ENCODE data around the gene RPS6KC1. TPM values are rescaled to one million over a fixed set of nuclear protein-coding genes. Genes with fewer than 3 reads are reported as not detected.

The RPS6KC1 gene
- total RNA-seq, 1 donor from 2014 or later, result 13.0 TPM

DNA sequence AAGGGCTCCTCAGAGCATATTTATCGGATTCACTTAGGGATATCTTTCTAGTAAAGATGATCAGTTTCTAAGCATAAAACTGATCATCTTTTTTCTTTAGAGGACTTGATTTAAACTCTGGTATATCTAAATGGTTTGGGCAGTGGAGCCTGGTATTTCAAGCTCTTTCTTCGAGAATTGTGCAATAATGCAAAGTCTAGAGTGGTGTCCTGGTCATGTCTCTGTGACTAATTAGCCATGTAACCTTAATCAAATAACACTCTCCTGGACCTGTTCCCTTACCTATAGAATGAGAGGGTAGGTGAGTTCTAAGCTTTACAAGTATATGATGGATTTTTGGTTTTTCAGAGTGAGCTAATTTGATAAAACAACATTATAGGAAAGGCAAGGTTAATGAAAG, 225.2 kb downstream of the RPS6KC1 start:
- no peak overlapping the region for H3K4me3 Mint-ChIP-seq
- TF ChIP-seq, protein P1, sequence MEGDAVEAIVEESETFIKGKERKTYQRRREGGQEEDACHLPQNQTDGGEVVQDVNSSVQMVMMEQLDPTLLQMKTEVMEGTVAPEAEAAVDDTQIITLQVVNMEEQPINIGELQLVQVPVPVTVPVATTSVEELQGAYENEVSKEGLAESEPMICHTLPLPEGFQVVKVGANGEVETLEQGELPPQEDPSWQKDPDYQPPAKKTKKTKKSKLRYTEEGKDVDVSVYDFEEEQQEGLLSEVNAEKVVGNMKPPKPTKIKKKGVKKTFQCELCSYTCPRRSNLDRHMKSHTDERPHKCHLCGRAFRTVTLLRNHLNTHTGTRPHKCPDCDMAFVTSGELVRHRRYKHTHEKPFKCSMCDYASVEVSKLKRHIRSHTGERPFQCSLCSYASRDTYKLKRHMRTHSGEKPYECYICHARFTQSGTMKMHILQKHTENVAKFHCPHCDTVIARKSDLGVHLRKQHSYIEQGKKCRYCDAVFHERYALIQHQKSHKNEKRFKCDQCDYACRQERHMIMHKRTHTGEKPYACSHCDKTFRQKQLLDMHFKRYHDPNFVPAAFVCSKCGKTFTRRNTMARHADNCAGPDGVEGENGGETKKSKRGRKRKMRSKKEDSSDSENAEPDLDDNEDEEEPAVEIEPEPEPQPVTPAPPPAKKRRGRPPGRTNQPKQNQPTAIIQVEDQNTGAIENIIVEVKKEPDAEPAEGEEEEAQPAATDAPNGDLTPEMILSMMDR (IDR thresholded peaks at IDR 0.05), result no peak

DNA sequence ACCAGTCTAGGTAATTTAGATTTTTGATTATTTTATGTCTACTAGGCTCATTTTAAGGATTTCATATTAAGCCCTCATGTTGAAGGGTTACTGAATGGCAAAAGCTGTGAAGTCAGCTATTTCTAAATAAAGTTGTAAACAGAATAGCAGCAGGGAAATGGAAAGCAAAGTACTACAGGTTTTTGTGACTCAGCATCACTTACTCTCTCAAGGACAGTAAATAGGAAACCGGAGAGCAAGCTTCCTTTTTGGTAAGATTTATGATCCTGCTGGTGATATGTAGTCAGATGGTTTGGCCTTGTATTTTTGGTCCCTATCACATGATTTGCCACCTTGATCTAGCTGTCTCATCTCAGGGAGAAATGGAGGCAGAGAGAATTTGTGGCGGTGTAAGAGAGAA, 226.0 kb downstream of the RPS6KC1 start:
- ATAC-seq (ENCODE audit: low read depth) (no peak), DNase-seq (no peak)
- H3K4me1 Mint-ChIP-seq, result peaks cover 3% of the 10 kb centered on the region
- H3K27ac Mint-ChIP-seq, result no peak overlapping the region
- CTCF ChIA-PET, result no interaction called here
- no peak overlapping the region for H3K4me3 Mint-ChIP-seq
- H3K9me3 Mint-ChIP-seq, result no peaks in the 10 kb centered on the region
- H3K27me3 Mint-ChIP-seq, result no peaks in the 10 kb centered on the region
- peaks cover 17% of the 10 kb centered on the region for H3K36me3 Mint-ChIP-seq (ENCODE audit: low read depth)
- TF ChIP-seq, protein P1 (IDR thresholded peaks at IDR 0.05), result no peak
- intact Hi-C loops (cut with micrococcal nuclease), result no loop called here
- POLR2A ChIA-PET, result no interaction called here

More for the DNA sequence above, 225.2 kb downstream of the RPS6KC1 start:
- Mint-ChIP-seq H3K36me3 (ENCODE audit: low read depth) (peaks cover 17% of the 10 kb centered on the region), H3K27me3 (no peaks in the 10 kb centered on the region), H3K27ac (no peak overlapping the region), H3K4me1 (peaks cover 3% of the 10 kb centered on the region), H3K9me3 (no peaks in the 10 kb centered on the region)
- no peak for DNase-seq
- CTCF ChIA-PET, result no interaction called here
- POLR2A ChIA-PET, result no interaction called here
- ATAC-seq (ENCODE audit: low read depth), result no peak
- intact Hi-C loops (cut with micrococcal nuclease), result no loop called here

DNA sequence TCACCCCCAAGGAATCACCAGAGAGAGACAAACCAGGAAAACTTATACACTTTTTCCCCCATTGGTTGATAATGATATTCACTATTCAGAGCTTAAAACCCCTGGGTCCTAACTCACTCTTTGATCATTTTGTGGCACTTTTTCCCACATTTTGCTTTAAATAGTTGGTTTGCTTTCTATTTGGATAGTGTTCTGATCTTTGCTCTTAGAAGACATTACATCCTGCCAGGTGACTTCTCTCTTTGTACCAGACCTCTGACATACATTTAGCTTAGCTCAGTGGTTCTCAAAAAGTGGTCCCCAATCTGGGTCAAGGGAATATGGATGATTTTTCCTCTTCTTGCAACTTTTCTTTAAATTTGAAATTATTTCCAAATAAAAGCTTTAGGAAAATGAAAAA, 228.4 kb downstream of the RPS6KC1 start:
- no peaks in the 10 kb centered on the region for H3K27me3 Mint-ChIP-seq
- CTCF ChIA-PET, result no interaction called here

DNA sequence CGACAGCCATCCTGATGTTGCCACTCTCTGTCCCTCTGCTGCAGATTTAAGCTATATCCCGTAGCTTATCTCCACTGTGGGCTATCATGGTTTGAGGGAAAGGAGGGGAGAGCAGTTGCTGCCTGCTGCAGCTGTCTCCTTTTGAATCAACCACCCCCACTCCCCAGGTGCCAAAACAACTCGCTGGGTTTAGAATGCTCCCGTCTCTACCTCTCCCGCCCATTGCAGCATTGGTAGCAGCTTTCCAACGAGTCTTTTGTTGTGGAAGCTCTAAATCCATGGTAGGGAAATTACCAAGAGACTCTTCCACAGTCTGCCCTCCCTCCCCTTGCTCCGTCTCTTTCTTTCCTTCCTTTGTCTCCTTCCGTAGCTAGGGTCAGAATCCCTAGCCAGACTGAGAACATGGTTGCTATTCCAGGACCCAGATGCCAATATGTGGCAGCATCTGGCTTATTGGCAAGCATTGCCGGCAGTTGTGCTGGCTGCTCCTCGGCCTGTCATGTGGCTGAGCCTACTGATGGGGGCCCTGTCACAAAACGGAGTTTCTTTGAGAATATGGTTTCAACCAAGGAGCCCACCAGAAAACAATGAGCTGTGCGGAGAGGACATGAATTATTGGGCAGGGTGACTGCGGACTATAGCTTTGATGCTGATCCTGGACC, 230.7 kb downstream of the RPS6KC1 start:
- intact Hi-C loops (cut with micrococcal nuclease), result no loop called here
- no peak for ATAC-seq (ENCODE audit: low read depth)
- H3K4me1 Mint-ChIP-seq, result no peaks in the 10 kb centered on the region
- H3K27me3 Mint-ChIP-seq, result no peaks in the 10 kb centered on the region
- TF ChIP-seq, protein P1 (IDR thresholded peaks at IDR 0.05), result no peak
- ChIA-PET POLR2A (no interaction called here), CTCF (no interaction called here)
- no peak overlapping the region for H3K4me3 Mint-ChIP-seq
- peaks cover 4% of the 10 kb centered on the region for H3K9me3 Mint-ChIP-seq
- no peak for DNase-seq
- H3K27ac Mint-ChIP-seq, result no peak overlapping the region
- no peaks in the 10 kb centered on the region for H3K36me3 Mint-ChIP-seq (ENCODE audit: low read depth)

More for the DNA sequence above, 228.4 kb downstream of the RPS6KC1 start:
- peaks cover 9% of the 10 kb centered on the region for H3K36me3 Mint-ChIP-seq (ENCODE audit: low read depth)
- no peak overlapping the region for H3K27ac Mint-ChIP-seq
- ATAC-seq (ENCODE audit: low read depth) (no peak), DNase-seq (no peak)
- POLR2A ChIA-PET, result no interaction called here
- H3K4me1 Mint-ChIP-seq, result no peaks in the 10 kb centered on the region
- H3K9me3 Mint-ChIP-seq, result peaks cover 4% of the 10 kb centered on the region
- H3K4me3 Mint-ChIP-seq, result no peak overlapping the region
- intact Hi-C loops (cut with micrococcal nuclease), result no loop called here
- TF ChIP-seq, protein P1 (IDR thresholded peaks at IDR 0.05), result no peak

DNA sequence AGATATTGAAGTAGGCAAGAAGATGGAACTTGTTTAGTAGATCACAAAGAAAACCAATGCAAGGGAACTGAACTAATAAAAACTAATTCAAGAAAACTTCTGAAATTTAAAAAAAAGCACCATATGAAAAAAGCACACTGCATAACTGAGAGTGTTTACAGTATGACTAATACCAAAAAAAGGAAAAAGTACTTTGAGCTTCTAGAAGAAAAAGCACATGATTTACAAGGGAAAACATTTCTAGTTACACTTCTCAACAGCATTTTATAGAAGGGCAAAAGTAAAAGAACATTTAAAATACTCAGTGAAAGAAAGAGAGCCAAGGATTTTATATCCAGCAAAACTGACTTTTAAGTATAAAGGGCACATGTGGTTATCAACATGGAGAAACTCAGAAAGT, 233.6 kb downstream of the RPS6KC1 start:
- Mint-ChIP-seq H3K4me1 (no peaks in the 10 kb centered on the region), H3K36me3 (ENCODE audit: low read depth) (no peaks in the 10 kb centered on the region)
- intact Hi-C loops (cut with micrococcal nuclease), result no loop called here

More for the DNA sequence above, 233.6 kb downstream of the RPS6KC1 start:
- Mint-ChIP-seq H3K27ac (no peak overlapping the region), H3K9me3 (peaks cover 4% of the 10 kb centered on the region), H3K4me3 (no peak overlapping the region), H3K27me3 (no peaks in the 10 kb centered on the region)
- CTCF ChIA-PET, result no interaction called here
- DNase-seq, result no peak
- no peak for ATAC-seq (ENCODE audit: low read depth)
- TF ChIP-seq, protein P1 (IDR thresholded peaks at IDR 0.05), result no peak
- POLR2A ChIA-PET, result no interaction called here

All from activated B cell treated with CpG ODN at 0.5 μM for 24 hours (primary cell).